ENCODE results near the gene CRPPA.

Gene CRPPA

DNA sequence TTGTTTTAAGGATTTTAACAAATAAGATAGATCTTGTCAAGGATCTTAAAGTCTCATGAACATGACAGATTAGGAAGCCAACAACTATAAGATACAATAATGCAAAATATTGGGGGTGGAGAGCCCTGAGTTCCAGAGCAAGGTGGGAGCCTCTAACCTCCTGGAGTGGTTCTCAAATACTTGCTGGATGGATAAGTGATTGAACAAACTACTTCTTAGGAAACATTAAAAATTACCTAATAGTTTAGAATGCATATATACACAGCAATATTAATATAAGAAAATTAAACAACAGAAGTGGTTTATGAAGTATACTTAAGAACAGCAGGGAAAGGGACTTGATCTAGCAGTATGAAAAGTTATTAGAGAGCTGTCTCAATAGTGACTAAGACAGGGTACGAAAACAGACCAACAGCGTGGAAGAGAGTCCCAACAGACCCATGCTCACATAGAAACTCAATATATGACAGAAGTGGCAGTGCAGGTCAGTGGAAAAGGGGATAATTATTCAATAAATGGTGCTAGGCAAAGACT is 28.3 kb downstream of the CRPPA start:
- TF ChIP-seq FOXP2 (optimal IDR thresholded peaks at IDR 0.05; ENCODE audit: borderline replicate concordance, extremely low read depth, extremely low read length, insufficient read depth) (no peak), POLR2AphosphoS5 (IDR thresholded peaks at IDR 0.05; ENCODE audit: low read depth, low read length) (no peak), SIN3A (IDR thresholded peaks at IDR 0.05; ENCODE audit: borderline replicate concordance, insufficient read depth, low read length) (no peak), TAF1 (IDR thresholded peaks at IDR 0.05; ENCODE audit: borderline replicate concordance, insufficient read depth, low read length) (no peak)
- TF ChIP-seq, protein P1, sequence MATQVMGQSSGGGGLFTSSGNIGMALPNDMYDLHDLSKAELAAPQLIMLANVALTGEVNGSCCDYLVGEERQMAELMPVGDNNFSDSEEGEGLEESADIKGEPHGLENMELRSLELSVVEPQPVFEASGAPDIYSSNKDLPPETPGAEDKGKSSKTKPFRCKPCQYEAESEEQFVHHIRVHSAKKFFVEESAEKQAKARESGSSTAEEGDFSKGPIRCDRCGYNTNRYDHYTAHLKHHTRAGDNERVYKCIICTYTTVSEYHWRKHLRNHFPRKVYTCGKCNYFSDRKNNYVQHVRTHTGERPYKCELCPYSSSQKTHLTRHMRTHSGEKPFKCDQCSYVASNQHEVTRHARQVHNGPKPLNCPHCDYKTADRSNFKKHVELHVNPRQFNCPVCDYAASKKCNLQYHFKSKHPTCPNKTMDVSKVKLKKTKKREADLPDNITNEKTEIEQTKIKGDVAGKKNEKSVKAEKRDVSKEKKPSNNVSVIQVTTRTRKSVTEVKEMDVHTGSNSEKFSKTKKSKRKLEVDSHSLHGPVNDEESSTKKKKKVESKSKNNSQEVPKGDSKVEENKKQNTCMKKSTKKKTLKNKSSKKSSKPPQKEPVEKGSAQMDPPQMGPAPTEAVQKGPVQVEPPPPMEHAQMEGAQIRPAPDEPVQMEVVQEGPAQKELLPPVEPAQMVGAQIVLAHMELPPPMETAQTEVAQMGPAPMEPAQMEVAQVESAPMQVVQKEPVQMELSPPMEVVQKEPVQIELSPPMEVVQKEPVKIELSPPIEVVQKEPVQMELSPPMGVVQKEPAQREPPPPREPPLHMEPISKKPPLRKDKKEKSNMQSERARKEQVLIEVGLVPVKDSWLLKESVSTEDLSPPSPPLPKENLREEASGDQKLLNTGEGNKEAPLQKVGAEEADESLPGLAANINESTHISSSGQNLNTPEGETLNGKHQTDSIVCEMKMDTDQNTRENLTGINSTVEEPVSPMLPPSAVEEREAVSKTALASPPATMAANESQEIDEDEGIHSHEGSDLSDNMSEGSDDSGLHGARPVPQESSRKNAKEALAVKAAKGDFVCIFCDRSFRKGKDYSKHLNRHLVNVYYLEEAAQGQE (IDR thresholded peaks at IDR 0.05; ENCODE audit: insufficient read depth in 1 of 2, low read depth in 2 of 2, low read length in 2 of 2): no peak
